SW480 (cell line): ENCODE measurements around the gene GAA.

Experiments used
- DNase-seq: peaks from one replicate; pipeline ENCODE4 v3.0.0-alpha.2; 2016; ENCODE audit warnings: low spot score

GAA gene

GRCh38 chr17:80117491-80118401, 16.4 kb downstream of the GAA start:
- no peak for DNase-seq

GRCh38 chr17:80118601-80119270, 17.4 kb downstream of the GAA start:
- DNase-seq: no peak

- DNase-seq: no peak
These were observed 17.9 kb downstream of the GAA start for GRCh38 chr17:80119271-80119791.

GRCh38 chr17:80119839-80120238, 18.5 kb downstream of the GAA start:
- no peak for DNase-seq

GRCh38 chr17:80122026-80122575, 20.7 kb downstream of the GAA start:
- DNase-seq: no peak

- no peak for DNase-seq
These were observed 21.6 kb downstream of the GAA start for GRCh38 chr17:80122926-80123505.

DNA sequence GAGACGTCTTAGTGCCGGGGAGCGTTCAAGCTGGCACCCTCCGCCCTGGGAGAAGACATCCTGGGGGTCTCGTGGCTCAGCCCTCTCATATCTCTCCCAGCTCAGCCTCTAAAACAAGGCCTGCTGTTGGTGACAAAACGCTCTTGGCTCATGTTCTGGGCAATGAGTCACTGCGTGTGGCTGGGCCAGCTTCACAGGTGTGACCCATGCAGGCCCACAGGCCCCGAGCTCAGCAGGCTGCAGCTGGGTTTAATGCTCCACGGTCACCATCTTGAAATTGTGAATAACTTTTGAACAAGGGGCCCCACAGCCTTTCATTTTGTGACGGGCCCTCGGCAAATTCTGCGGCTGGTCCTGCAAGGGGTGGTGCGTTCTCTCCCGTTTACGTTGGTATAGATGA, 22.4 kb downstream of the GAA start:
- no peak for DNase-seq

DNA sequence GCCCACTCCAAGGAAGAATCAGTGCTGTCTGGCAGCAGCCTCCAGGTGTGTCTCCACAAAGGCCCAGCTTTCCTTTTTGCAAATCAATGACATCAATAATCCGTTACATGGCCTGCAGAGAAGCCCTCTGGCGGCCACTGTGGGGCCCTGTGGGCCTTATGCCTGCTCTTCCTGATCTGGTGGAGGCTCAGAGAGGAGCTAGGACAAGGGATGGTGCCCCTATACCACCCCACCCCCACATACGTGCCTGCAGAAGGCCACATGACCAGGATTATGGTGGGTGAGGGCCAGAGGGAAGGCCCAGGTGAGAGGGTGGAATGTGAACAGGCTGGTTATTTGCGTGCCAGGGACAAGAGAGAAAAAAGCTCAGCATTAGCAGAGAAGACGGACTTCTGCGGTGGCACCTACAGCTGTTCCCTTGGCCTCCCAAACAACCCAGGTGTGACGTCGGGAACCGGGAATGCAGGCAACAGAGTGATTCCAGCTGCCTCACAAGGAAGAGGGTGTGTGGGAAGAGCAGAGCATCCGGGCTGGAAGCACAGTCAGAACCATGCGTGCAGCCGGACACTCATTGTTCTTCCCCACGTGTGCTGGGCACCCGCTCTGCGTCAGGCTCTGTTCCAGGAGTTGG, 23.1 kb downstream of the GAA start:
- DNase-seq: peak; percentile 46

DNA sequence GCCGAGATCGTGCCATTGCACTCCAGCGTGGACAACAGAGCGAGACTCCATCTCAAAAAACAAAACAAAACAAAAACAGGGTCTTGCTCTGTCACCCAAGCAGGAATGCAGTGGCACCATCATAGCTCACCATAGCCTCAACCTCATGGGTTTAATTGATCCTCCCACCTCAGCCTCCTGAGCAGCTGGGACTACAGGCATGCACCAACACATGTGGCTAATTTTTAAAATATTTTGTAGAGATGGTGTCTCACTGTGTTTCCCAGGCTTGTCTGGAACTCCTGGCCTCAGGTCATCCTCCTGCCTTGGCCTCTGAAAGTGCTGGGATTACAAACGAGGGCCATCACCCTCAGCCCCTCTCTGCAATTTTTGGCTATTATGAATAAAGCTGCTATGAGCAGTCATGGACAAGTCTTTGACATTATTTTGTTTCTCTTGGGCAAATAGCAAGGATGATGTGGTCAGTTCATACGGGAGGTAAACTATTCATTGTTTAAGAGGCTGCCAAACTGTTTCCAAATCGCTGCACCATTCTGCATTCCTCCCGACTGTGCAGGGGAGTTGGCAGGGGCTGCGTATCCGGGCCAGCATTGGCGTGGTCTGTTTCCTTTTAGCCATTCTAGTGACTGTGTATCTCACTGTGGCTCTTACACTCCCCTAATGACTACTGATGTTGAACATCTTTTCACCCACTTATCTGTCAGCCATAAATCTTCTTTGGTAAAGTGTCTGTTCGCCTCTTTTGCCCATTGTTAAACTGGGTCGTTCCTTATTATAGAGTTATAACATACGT, 24.5 kb downstream of the GAA start:
- DNase-seq: no peak

- no peak for DNase-seq
These were observed 25.0 kb downstream of the GAA start for GRCh38 chr17:80126449-80126715.

- DNase-seq: no peak
These were observed 27.7 kb downstream of the GAA start for GRCh38 chr17:80129006-80129565.

GRCh38 chr17:80130992-80131391, 29.6 kb downstream of the GAA start:
- no peak for DNase-seq

DNA sequence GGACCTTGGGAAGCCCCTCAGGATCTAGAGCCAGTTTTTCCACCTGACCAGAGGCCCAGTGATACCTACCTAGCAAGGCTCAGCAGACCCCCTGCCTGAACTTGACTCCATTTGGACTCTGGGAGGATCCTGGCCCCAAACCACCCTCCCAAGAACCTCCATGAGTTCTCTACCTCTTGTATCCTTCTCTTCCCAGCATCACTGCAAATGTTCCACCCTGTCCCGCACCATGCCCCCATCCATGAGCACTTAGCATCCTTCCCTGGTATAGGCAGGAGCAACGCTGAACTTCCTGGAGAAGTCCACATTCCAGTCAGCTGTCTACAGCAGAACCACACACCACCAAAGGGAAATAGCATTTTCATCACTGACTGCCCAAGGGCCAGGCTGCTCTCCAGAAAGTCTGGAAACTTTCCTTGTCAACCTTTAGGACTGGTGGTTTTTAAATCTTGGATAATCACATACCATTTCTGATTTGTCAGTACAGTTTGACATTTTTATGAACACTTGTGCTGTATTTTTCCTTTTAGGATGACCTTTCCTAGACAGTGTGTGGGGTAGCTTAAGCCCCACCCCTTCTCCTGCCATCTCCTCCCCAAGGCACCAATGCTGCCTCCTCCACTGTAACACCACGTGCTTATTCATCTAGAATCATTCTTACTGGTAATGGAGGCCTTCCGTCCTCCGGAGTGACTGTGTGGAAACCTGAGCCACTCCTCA, 31.7 kb downstream of the GAA start:
- no peak for DNase-seq

GRCh38 chr17:80133626-80133970, 32.2 kb downstream of the GAA start:
- DNase-seq: no peak

DNA sequence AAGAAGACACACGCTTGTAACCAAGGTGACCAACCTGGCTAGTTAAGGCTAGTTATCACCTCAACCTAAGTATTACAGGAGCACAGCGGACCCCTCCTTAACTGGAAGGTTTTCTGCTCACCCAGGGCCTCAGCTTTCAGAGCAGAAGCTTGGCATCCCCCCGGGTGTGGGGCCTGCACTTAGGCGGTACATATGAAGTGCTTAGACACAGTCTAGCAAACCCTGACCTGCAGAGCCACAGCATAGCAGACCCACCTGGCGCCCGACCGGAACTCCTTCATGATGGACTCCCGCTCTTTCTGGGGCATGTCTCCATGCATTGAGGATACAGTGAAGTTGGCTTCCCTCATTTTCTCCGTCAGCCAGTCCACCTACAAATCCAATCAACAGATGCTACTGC, 35.8 kb downstream of the GAA start:
- no peak for DNase-seq

DNA sequence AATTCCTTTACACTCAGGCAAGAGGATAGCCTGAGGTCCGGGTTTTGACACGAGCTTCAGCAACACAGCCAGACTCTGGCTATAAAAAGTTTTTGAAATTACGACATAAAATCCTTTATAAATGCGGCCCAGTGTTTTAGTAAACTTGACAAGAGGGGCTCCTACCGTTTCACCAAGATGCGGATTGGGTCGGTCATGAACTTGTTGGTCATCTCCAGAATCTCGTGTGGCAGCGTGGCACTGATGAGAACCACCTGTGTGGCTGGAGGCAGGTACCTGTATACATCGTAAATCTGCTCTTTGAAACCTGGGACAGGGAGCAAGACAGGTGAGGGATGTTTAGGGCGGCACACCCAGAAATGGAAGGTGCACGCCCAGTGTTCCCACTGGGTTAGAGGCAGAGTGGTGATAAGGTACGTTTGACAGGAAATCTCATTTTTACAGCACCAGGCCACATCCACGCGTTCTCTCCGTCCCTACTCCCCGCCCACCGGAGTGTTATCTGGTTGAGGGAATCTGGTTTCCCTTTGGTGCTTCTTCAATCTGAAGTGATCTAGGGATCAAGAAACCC, 37.6 kb downstream of the GAA start:
- DNase-seq: no peak

- DNase-seq: no peak
These were observed 40.2 kb downstream of the GAA start for GRCh38 chr17:80141463-80142165.

- DNase-seq: no peak
These were observed 41.5 kb downstream of the GAA start for GRCh38 chr17:80142929-80143328.
